Measurements from ENCODE around the gene MMEL1.
A peak's percentile ranks its signal among the peaks of the same experiment; 100 is the strongest.
"Not testable (repeated sequence)": the region's sequence is repeated elsewhere in the genome, so short reads cannot be mapped to it uniquely, and the experiment has no call there.

Gene MMEL1, protein sequence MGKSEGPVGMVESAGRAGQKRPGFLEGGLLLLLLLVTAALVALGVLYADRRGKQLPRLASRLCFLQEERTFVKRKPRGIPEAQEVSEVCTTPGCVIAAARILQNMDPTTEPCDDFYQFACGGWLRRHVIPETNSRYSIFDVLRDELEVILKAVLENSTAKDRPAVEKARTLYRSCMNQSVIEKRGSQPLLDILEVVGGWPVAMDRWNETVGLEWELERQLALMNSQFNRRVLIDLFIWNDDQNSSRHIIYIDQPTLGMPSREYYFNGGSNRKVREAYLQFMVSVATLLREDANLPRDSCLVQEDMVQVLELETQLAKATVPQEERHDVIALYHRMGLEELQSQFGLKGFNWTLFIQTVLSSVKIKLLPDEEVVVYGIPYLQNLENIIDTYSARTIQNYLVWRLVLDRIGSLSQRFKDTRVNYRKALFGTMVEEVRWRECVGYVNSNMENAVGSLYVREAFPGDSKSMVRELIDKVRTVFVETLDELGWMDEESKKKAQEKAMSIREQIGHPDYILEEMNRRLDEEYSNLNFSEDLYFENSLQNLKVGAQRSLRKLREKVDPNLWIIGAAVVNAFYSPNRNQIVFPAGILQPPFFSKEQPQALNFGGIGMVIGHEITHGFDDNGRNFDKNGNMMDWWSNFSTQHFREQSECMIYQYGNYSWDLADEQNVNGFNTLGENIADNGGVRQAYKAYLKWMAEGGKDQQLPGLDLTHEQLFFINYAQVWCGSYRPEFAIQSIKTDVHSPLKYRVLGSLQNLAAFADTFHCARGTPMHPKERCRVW

DNA sequence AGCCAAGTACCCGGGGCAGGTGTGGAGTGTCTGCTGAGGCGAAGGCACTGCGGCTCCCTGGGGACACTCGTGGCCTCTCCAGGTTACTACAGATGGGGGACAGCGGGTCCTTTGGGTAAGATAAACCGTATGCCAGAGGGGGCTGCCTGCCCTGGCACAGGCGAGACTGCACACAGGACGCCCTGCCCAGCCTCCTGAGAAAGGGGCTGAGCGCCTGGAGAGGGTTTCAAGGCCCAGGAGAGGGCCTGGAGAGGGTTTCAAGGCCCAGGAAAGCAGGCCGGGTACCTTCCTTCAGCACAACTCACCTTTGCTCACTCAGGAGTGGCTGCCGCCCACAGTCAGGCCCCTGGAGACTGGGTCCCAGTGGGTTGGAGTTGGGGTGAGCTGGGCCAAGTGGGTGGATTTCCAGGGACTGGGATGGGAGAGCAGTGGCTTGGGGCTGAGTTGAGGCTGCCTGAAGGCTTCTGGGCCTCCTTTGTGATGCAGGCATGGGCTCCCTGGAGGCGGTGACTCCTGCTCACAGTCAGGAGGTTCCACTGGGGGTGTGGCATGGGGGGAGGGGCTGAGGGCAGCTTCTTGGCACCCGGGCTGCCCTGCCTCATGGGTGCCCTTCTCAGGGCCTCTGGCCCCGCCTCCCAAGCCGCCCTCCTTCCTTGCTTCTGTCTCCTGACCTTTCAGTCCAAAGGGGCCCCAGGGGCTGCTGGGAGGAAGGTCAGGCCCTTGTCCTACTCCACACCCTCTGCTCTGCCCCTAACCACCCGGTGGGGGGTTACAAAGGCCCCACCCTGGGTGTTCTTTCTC lies at the start of gene MMEL1:
TSS of gene MMEL1 (minus strand) at position 456 of the 801 bp plus-strand sequence. CDS start 3,532 bp downstream, outside the sequence.
- no peak for DNase-seq

DNA sequence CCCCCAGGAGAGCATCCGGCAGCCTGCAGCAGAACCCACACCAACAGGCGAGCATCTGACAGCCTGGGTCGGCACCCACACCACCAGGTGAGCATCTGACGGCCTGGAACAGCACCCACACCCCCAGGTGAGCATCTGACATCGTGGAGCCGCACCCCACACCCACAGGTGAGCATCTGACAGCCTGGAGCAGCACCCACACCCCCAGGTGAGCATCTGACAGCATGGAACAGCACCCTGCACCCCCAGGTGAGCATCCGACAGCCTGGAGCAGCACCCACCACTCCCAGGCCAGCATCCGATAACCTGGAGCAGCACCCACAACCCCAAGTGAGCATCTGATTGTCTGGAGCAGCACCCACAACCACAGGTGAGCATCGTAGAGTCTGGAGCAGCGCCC lies 43.9 kb upstream of the MMEL1 start:
- not testable (repeated sequence) for DNase-seq

DNA sequence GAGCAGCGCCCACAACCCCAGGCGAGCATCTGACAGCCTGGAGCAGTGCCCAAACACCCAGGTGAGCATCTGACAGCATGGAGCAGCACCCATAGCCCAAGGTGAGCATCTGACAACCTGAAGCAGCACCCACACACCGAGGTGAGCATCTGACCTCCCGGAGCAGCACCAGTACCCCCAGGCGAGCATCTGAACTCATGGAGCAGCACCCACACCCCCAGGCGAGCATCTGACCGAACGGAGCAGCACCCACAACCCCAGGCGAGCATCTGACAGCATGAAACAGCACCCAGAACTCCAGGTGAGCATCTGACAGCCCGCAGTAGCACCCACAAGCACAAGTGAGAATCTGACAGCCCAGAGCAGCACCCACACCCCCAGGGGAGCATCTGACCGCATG lies 38.8 kb upstream of the MMEL1 start:
- DNase-seq = not testable (repeated sequence)

DNA sequence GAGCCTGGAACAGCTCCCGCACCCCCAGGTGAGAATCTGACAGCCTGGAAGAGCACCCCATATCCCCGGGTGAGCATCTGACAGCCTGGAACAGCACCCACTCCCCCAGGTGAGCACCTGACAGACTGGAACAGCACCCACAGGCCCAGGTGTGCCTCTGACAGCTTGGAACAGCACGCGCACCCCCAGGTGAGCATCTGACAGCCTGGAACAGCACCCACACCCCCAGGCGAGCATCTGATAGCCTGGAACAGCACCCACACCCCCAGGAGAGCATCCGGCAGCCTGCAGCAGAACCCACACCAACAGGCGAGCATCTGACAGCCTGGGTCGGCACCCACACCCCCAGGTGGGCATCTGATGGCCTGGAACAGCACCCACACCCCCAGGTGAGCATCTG lies 27.0 kb upstream of the MMEL1 start:
- DNase-seq = peak; percentile 20

DNA sequence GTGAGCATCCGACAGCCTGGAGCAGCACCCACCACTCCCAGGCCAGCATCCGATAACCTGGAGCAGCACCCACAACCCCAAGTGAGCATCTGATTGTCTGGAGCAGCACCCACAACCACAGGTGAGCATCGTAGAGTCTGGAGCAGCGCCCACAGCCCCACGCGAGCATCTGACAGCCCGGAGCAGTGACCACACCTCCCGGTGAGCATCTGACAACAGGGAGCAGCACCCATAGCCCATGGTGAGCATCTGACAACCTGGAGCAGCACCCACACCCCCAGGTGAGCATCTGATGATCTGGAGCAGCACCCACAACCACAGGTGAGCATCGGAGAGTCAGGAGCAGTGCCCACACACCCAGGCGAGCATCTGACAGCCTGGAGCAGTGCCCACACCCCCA lies 25.1 kb upstream of the MMEL1 start:
- not testable (repeated sequence) for DNase-seq

DNA sequence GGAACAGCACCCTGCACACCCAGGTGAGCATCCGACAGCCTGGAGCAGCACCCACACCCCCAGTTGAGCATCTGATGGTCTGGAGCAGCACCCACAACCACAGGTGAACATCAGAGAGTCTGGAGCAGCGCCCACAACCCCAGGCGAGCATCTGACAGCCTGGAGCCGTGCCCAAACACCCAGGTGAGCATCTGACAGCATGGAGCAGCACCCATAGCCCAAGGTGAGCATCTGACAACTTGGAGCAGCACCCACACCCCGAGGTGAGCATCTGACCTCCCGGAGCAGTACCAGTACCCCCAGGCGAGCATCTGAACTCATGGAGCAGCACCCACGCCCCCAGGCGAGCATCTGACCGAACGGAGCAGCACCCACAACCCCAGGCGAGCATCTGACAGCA lies 24.3 kb upstream of the MMEL1 start:
- DNase-seq = not testable (repeated sequence)

DNA sequence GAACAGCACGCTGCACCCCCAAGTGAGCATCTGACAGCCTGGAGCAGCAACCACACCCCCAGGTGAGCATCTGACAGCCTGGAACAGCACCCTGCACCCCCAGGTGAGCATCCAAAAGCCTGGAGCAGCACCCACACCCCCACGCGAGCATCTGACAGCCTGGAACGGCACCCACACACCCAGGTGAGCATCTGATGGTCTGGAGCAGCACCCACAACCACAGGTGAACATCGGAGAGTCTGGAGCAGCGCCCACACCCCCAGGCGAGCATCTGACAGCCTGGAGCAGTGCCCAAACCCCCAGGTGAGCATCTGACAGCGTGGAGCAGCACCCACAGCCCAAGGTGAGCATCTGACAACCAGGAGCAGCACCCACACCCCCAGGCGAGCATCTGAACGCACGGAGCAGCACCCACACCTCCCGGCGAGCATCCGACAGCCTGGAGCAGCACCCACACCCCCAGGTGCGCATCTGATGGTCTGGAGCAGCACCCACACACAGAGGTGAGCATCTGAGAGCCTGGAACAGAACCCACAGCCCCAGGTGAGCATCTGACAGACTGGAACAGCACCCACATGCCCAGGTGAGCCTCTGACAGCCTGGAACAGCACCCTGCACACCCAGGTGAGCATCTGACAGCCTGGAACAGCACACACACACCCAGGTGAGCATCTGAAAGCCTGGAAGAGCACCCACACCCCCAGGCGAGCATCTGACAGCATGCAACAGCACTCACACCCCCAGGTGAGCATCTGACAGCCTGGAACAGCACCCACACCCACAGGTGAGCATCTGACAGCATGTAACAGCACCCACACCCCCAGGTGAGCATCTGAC lies 23.0 kb upstream of the MMEL1 start:
- not testable (repeated sequence) for DNase-seq

DNA sequence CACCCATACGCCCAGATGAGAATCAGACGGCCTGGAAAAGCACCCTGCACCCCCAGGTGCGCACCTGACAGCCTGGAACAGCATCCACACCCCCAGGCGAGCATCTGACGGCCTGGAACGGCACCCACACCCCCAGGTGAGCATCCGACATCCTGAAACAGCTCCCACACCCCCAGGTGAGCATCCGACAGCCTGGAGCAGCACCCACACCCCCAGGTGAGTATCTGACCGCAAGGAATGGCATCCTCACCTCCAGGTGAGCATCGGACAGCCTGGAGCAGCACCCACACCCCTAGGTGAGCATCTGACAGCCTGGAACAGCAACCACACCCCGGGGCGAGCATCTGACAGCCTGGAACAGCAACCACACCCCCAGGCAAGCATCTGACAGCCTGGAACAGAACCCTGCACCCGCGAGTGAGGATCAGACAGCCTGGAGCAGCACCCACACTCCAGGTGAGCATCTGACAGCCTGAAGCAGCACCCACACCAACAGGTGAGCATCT lies 21.7 kb upstream of the MMEL1 start:
- not testable (repeated sequence) for DNase-seq

DNA sequence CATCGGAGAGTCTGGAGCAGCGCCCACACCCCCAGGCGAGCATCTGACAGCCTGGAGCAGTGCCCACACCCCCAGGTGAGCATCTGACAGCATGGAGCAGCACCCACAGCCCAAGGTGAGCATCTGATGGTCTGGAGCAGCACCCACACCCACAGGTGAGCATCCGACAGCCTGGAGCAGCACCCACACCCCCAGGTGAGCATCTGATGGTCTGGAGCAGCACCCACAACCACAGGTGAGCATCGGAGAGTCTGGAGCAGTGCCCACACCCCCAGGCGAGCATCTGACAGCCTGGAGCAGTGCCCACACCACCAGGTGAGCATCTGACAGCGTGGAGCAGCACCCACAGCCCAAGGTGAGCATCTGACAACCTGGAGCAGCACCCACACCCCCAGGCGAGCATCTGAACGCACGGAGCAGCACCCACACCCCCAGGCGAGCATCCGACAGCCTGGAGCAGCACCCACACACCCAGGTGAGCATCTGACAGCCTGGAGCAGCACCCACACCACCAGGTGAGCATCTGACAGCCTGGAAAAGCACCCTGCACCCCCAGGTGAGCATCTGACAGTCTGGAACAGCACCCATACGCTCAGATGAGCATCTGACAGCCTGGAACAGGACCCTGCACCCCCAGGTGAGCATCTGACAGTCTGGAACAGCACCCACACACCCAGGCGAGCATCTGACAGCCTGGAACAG lies 21.1 kb upstream of the MMEL1 start:
- peak; percentile 43 for DNase-seq

DNA sequence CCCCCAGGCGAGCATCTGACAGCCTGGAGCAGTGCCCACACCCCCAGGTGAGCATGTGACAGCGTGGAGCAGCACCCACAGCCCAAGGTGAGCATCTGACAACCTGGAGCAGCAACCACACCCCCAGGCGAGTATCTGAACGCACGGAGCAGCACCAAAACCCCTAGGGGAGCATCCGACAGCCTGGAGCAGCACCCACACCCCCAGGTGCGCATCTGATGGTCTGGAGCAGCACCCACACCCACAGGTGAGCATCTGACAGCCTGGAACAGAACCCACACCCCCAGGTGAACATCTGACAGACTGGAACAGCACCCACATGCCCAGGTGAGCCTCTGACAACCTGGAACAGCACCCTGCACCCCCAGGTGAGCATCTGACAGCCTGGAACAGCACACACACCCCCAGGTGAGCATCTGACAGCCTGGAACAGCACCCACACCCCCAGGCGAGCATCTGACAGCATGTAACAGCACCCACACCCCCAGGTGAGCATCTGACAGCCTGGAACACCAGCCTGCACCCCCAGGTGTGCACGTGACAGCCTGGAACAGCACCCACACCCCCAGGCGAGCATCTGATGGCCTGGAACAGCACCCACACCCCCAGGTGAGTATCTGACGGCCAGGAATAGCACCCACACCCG lies 20.2 kb upstream of the MMEL1 start:
- not testable (repeated sequence) for DNase-seq

DNA sequence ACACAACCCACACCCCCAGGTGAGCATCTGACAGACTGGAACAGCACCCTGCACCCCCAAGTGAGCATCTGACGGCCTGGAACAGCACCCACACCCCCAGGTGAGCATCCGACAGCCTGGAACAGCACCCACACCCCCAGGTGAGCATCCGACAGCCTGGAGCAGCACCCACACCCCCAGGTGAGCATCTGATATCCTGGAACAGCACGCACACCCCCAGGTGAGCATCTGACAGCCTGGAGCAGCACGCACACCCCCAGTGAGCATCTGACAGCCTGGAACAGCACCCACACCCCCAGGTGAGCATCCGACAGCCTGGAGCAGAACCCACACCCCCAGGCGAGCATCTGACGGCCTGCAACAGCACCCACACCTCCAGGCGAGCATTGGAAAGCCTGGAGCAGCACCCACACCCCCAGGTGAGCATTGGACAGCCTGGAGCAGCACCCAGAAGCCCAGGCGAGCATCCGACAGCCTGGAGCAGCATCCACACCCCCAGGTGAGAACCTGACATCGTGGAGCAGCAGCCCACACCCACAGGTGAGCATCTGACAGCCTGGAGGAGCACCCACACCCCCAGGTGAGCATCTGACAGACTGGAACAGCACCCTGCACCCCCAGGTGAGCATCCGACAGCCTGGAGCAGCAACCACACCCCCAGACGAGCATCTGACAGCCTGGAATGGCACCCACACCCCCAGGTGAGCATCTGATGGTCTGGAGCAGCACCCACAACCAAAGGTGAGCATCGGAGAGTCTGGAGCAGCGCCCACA lies 19.5 kb upstream of the MMEL1 start:
- peak; percentile 13 for DNase-seq

DNA sequence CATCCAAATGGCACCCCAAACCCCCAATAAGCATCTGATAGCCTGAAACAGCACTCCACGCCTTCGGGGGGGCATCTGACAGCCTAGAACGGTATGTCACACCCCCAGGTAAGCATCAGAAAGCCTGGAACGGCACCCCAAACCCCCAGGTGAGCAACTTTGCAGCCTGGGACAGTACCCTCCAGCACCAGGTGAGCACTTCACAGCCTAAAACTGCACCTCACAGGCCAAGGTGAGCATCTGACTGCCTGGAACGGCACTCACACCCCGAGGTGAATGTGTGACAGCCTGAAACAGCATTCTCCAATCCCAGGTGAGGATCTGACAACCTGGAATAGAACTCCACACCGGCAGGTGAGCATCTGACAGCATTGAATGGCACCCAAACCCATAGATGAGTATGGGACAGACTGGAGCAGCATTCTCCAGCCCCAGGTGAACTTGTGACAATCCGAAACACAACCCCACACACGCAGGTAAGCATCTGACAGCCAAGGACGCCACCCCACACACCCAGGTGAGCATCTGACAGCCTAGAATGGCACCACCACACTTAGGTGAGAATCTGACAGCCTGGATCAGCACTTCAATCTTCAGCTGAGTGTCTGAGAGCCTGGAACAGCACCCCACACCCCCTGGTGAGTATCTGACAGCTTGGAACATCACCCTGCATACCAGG lies 18.3 kb upstream of the MMEL1 start:
- DNase-seq = peak; percentile 8

DNA sequence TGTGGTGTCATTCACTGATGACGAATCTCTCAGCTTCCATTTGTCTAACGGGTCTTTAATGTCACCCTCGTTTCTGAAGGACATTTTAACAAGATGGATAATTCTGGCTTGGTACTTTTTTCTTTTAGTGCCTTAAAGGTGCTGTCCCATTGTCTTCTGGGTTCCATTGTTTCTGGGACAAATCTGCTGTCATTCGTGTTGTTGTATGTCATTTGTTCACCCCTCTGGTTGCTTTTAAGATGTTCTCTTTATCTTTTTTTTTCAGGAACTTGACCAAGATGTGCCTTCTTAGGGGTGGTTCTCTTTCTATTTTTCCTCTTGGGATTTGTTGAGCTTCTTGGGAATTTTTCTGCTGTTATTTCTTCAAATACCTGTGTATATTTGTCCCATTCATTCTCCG lies 14.0 kb upstream of the MMEL1 start:
- DNase-seq = no peak

DNA sequence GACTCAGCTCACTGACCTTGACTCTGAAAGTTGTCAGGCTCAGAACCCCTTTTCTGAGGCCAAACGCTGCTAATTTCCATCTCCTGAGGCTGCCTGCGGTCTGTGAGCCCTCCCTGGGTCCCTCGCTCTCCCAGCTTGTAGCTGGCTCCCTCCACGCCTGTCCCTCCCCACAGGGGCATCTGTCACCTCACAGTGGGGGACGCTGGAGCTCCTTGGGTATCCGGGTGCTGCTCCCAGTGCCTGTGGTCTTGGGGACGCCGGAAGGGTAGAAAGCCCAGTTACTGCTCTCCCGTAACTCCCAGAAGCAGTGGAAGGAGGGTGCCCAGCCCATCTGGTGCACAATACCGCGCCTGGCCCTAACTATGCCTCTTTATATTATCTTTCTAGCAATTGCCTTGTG lies 13.0 kb upstream of the MMEL1 start:
- no peak for DNase-seq

DNA sequence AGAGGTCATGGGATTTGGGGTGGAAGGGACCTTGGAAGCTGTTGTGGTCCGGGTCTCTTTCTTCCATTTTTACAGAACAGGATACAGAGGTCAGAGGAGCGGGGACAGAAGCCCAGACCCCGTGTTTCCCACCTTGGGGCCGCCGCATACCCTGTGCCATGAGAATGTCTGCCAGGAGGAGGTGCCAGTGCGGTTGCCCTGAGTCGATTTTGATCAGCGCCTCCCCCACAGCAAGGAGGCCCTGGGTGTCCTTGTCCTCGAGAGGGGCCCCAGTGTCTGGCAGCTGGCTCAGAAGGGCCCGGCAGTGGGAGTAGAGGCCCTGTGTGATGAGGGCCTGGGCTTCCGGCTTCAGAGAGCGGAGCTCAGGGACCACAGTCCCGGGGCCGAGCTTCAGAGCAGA lies 12.3 kb upstream of the MMEL1 start:
- DNase-seq = no peak

DNA sequence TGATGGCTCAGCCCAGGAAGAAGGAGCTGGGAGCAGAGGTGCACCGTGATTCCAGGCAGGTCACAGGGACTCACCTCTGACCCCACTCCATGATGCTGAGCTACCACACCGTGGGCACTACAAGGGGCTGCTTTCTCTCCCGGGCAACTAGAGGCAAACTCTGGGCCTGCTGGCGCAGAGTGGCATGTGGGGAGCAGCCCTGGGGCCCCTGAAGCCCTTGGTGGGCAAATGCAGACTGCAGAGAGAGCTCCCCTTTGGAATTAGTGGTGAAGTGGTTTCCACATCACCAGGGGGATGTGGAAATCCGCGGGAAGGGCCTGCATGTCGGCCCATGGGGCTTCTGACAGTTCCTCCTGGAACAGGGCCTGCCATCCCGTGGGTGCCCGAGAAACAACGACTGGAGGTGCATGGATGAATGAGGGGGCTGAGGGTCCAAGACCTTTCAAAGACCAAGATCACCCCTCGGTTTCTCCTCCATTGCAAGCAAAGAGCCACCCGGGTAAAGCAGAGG lies 11.8 kb upstream of the MMEL1 start:
- DNase-seq = no peak

DNA sequence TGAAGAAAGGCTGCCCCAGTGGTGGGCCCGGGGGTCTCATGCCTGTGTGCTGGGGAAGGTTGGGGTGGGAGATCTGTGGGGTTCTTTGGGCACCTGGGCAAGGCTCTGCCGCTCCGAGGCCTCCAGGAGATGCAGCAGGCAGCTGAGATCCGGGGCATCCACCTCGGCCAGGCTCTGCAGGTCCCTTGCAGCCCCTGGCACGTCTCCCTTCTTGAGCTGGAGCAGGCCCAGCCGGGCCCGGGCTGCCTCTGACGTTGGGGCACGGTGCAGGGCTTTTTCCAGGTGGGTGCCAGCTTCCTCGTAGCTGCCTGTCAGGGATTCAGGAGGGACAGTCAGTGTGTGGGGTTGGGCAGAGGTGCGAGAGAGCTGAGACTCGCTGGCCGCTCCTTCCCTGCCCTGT lies 11.4 kb upstream of the MMEL1 start:
- no peak for DNase-seq

DNA sequence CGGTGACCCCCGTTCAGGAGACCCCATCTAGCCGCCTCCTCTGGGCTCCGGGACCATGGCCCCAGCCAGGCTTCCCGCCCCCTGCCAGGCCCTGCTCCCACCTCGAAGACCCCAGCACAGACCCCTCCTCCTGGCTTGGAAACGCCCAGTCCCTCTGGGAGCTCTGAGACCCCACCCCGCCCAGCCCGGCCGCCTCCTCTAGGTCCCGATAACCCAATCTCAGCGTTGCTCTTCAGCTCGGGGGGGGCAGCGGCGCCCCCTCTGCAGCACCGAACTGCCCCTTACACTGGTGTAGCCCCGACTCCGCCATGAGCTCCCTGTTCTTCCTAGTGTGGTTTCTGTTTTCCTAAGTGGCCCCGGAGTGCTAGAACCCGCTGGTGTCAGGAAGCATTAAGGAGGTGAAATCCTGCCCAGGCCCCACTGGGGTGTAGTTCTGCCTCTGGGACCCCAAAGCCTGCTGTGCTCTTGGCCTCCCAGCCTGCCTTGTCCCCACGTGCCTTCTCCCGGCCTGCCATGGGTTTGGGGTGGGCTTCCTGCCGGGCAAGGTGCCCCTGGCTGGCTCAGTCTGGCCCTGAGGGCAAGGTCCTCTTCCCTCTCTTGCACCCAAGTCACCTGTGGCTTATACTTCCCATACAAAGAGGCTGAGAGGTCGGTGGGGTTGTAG lies 10.7 kb upstream of the MMEL1 start:
- DNase-seq = no peak
